ENCODE measurements around the gene XKR3.

GRCh38 chr22:16847271-16847670 is 22.1 kb upstream of the XKR3 start:
- no peak for TF ChIP-seq ZNF274 (IDR thresholded peaks at IDR 0.05; ENCODE audit: low read depth, low read length)
- TF ChIP-seq YY1 (IDR thresholded peaks at IDR 0.05; ENCODE audit: insufficient read depth, insufficient read length): no peak
